Measurements from ENCODE around the gene C1QL1.

DNA sequence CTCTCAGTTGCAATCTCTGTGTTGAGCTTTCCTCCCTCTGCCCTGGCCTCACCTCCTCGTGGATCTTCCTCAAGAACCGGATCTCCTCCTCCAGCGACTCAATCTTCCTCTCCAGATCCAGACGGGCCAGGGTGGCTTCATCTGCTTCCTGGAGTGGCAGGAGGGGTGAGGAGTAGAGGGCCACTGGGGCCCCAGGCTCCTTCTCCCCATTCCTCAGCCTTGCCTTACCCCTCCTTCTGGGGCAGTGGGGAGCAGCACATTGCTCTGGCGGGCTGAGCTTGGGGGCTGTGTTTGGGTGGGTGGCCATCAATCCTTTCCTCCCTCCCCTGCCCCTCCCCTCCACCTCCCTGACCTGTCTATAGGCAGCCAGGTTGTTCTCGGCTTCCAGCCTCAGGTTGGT, 54.4 kb downstream of the C1QL1 start:
- TF ChIP-seq, protein P1, sequence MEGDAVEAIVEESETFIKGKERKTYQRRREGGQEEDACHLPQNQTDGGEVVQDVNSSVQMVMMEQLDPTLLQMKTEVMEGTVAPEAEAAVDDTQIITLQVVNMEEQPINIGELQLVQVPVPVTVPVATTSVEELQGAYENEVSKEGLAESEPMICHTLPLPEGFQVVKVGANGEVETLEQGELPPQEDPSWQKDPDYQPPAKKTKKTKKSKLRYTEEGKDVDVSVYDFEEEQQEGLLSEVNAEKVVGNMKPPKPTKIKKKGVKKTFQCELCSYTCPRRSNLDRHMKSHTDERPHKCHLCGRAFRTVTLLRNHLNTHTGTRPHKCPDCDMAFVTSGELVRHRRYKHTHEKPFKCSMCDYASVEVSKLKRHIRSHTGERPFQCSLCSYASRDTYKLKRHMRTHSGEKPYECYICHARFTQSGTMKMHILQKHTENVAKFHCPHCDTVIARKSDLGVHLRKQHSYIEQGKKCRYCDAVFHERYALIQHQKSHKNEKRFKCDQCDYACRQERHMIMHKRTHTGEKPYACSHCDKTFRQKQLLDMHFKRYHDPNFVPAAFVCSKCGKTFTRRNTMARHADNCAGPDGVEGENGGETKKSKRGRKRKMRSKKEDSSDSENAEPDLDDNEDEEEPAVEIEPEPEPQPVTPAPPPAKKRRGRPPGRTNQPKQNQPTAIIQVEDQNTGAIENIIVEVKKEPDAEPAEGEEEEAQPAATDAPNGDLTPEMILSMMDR (conservative IDR thresholded peaks at IDR 0.05; ENCODE audit: low read depth, low read length), result no peak
- TF ChIP-seq EZH2 (IDR thresholded peaks at IDR 0.05; ENCODE audit: borderline replicate concordance, low read depth, low read length, poor library complexity, severe bottlenecking), result no peak

Data from A673 (cell line).